ENCODE results near the gene RNF34.

RNF34 gene

GRCh38 chr12:121454921-121455320 is 55.0 kb downstream of the RNF34 start:
- TF ChIP-seq SPI1 (IDR thresholded peaks at IDR 0.05; ENCODE audit: low read depth, low read length): no peak
- no peak for TF ChIP-seq POLR2AphosphoS5 (IDR thresholded peaks at IDR 0.05; ENCODE audit: low read depth, low read length)
- no peak for TF ChIP-seq POU2F2 (IDR thresholded peaks at IDR 0.05; ENCODE audit: low read depth, low read length)
- TF ChIP-seq POLR2A (IDR thresholded peaks at IDR 0.05; ENCODE audit: low read depth, low read length): no peak
- no peak for TF ChIP-seq PAX5 (IDR thresholded peaks at IDR 0.05; ENCODE audit: insufficient read depth, low read length, severe bottlenecking)
- no peak for TF ChIP-seq TAF1 (IDR thresholded peaks at IDR 0.05; ENCODE audit: low read depth, low read length)
- DNase-seq (ENCODE audit: insufficient read length, low spot score) (no peak), FAIRE-seq (no peak)

DNA sequence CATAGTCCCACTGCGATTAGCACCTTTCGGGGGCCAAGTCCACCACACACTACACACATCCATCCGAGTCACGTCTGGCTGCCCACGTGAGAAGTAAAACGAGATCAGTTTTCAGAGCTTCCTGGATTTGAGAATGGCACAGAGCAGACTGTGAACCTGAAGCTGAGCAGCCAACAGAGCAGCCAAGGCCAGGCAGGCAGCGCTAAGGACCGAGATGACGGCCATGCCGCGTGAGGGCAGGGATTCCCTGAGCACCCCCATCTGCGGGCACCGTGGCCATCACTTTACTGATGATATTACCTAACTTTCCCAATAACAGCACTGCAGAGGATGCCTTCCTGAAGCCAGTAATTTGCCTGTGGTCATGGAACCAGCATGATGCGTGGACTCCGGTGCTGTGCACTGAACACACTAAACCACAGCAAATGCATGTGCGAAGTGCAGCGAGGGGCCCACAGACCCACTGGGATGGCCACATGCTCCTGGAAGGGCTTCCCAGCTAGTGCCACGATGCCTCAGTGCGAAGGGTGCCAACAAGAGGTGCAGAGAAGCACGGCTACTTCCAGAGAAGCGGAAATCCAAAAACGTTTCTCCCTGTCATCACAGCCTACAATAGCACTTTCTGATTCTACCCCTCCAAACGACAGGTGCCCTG is 56.0 kb downstream of the RNF34 start:
- no peak for FAIRE-seq
- DNase-seq (ENCODE audit: insufficient read length, low spot score): no peak
- TF ChIP-seq TAF1 (IDR thresholded peaks at IDR 0.05; ENCODE audit: low read depth, low read length): no peak
- TF ChIP-seq SPI1 (IDR thresholded peaks at IDR 0.05; ENCODE audit: low read depth, low read length): no peak
- TF ChIP-seq POU2F2 (IDR thresholded peaks at IDR 0.05; ENCODE audit: low read depth, low read length): no peak
- TF ChIP-seq PAX5 (IDR thresholded peaks at IDR 0.05; ENCODE audit: insufficient read depth, low read length, severe bottlenecking): no peak
- no peak for TF ChIP-seq POLR2AphosphoS5 (IDR thresholded peaks at IDR 0.05; ENCODE audit: low read depth, low read length)
- no peak for TF ChIP-seq POLR2A (IDR thresholded peaks at IDR 0.05; ENCODE audit: low read depth, low read length)

DNA sequence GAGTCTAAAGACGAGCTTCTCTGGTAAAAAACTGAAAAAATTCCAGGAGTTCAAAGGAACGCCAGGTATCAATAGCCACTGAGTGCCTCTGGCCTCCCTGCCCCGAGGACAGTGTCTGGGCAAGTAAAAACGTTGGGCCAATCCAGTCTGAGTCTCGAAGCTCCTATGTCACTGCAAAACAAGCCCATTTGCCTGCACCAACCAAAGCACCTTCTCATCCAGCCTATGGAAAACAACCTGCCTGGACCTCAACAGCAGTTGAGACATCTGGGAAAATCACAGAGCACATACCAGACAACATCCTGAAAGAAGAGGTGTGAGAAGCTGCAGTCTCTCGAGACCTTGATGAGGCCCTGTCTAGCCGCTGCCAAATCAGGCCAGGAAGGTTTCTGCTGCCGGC is 56.6 kb downstream of the RNF34 start:
- DNase-seq (ENCODE audit: insufficient read length, low spot score) (no peak), FAIRE-seq (no peak)
- TF ChIP-seq POLR2AphosphoS5 (IDR thresholded peaks at IDR 0.05; ENCODE audit: low read depth, low read length) (no peak), POU2F2 (IDR thresholded peaks at IDR 0.05; ENCODE audit: low read depth, low read length) (no peak), SPI1 (IDR thresholded peaks at IDR 0.05; ENCODE audit: low read depth, low read length) (no peak), POLR2A (IDR thresholded peaks at IDR 0.05; ENCODE audit: low read depth, low read length) (no peak), TAF1 (IDR thresholded peaks at IDR 0.05; ENCODE audit: low read depth, low read length) (no peak), PAX5 (IDR thresholded peaks at IDR 0.05; ENCODE audit: insufficient read depth, low read length, severe bottlenecking) (no peak)

GRCh38 chr12:121461048-121461447 is 61.1 kb downstream of the RNF34 start:
- TF ChIP-seq POU2F2 (IDR thresholded peaks at IDR 0.05; ENCODE audit: low read depth, low read length) (no peak), SPI1 (IDR thresholded peaks at IDR 0.05; ENCODE audit: low read depth, low read length) (peak; percentile 28; the same call in 1 of the 2 replicates)
- FAIRE-seq: no peak
- DNase-seq (ENCODE audit: insufficient read length, low spot score): no peak

DNA sequence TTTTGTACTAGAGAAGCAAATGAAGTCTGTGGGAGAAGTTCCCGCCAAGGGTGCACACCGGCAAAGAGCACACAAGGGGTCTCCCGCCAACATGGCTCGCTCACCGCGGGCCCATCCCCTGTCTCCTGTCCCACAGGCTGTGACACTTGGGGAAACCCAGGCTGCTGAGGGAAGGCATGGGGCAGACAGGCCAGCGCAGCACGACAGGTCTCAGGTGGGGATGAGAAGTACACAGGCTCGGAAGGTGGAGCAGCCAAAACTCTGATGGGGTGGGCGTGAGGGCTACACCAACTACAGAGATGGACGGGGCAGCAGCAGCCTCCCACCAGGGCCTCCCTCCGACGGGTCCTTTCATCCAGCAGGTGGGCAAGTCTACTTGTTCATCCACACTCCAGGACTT is 64.4 kb downstream of the RNF34 start:
- FAIRE-seq: no peak

GRCh38 chr12:121465921-121466793 is 66.2 kb downstream of the RNF34 start:
- TF ChIP-seq POLR2AphosphoS5 (IDR thresholded peaks at IDR 0.05; ENCODE audit: low read depth, low read length) (no peak), SPI1 (IDR thresholded peaks at IDR 0.05; ENCODE audit: low read depth, low read length) (peak; percentile 92)
- FAIRE-seq (peak; percentile 20), DNase-seq (ENCODE audit: insufficient read length, low spot score) (no peak)

More for the DNA sequence above, 64.4 kb downstream of the RNF34 start:
- DNase-seq (ENCODE audit: insufficient read length, low spot score): no peak
- TF ChIP-seq PAX5 (IDR thresholded peaks at IDR 0.05; ENCODE audit: insufficient read depth, low read length, severe bottlenecking) (no peak), TAF1 (IDR thresholded peaks at IDR 0.05; ENCODE audit: low read depth, low read length) (no peak), POU2F2 (IDR thresholded peaks at IDR 0.05; ENCODE audit: low read depth, low read length) (no peak), POLR2AphosphoS5 (IDR thresholded peaks at IDR 0.05; ENCODE audit: low read depth, low read length) (no peak), POLR2A (IDR thresholded peaks at IDR 0.05; ENCODE audit: low read depth, low read length) (no peak), SPI1 (IDR thresholded peaks at IDR 0.05; ENCODE audit: low read depth, low read length) (no peak)

DNA sequence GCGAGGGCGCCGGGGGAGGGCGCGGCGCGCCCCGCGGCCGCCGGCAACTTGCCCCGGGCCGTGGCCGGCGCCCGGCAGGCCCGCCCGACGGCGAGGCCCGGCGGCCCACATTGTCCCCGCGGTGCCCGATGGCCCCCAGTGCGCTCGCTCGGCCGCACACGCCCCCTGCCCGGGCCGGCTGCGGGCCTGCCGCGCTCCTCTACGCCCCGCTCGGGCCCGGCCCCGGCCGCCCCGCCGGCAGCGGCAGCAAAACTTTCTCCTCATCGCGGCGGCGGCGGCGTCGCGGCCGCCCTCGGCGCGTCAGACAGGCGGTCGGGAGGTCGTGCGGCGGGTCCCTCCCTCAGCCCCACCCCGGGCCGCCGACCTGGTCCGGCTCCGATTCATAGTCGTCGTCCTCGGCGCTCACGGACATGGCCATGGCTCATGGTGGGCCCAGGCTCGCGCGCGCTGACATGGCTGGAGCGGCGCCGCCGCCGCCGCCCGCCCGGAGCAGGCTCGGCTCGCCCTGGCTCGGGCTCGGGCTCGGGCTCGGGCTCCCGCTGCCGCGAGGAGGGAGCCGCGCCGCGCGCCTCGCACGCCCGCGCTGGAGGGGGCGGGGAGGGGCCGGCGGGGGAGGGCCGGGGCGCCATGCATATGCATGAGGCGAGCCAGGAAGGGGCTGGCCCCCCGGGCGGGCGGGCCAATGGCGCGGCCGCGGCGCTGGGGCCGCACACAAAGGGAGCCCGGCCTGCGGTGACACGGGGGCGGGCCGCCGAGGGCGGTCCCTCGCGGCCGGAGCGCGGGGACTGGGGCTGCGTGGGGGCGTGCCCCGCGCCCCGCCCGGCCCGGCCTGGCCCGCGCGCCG is 67.1 kb downstream of the RNF34 start:
- DNase-seq (ENCODE audit: insufficient read length, low spot score): peak; percentile 93
- TF ChIP-seq POLR2AphosphoS5 (IDR thresholded peaks at IDR 0.05; ENCODE audit: low read depth, low read length) (no peak), POU2F2 (IDR thresholded peaks at IDR 0.05; ENCODE audit: low read depth, low read length) (peak; percentile 99)
- peak; percentile 98 for FAIRE-seq

DNA sequence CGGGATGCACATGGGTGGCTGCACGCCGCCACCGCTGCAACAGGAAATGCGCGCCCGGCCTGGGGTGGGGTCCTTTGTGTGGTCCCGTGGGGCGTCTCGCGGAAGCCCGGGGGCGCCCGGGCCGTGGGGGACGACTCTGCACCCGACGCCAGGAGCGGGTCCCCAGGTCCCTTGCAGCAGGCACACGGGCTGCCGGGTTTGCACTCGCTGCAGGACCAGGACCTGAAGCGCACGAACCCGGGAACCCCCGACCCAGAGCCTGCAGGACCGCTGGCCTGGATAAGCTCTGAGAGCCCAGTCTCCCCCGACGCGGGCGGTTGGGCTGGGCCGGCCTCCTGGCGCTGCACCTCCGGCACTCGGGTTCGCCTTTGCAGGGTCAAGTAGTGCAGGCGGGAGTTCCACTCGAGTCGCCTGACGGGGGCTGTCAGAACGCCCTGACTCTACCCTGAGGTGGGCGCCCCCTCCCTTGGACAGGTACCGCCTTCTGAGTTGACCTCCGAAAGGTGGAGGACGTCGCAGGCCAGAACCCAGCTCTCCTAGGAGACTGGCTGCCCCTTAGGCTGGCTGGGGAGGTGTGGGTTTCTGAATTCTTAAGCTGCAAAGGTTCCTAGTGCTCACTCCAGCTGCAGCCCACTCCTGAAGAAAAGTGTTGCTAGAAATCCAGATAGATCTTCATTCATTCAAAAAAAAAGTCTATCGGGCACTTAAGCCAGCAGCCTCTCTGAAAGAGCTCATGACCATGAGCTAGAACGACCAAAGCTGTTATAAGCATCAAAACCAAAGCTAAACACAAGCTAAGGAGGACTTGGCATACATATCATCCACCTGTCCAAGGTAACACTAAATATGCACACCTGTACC is 68.0 kb downstream of the RNF34 start:
- DNase-seq (ENCODE audit: insufficient read length, low spot score) (no peak), FAIRE-seq (peak; percentile 23)

GRCh38 chr12:121468499-121468801 is 68.5 kb downstream of the RNF34 start:
- DNase-seq (ENCODE audit: insufficient read length, low spot score) (no peak), FAIRE-seq (no peak)
- TF ChIP-seq POU2F2 (IDR thresholded peaks at IDR 0.05; ENCODE audit: low read depth, low read length) (no peak), TAF1 (IDR thresholded peaks at IDR 0.05; ENCODE audit: low read depth, low read length) (no peak), SPI1 (IDR thresholded peaks at IDR 0.05; ENCODE audit: low read depth, low read length) (no peak), POLR2AphosphoS5 (IDR thresholded peaks at IDR 0.05; ENCODE audit: low read depth, low read length) (no peak), PAX5 (IDR thresholded peaks at IDR 0.05; ENCODE audit: insufficient read depth, low read length, severe bottlenecking) (no peak)

More for the DNA sequence above, 68.0 kb downstream of the RNF34 start:
- TF ChIP-seq POU2F2 (IDR thresholded peaks at IDR 0.05; ENCODE audit: low read depth, low read length): no peak
- TF ChIP-seq PAX5 (IDR thresholded peaks at IDR 0.05; ENCODE audit: insufficient read depth, low read length, severe bottlenecking): peak; percentile 44
